ENCODE measurements around the gene AKAP11. TPM values are rescaled to one million over a fixed set of nuclear protein-coding genes. Genes with fewer than 3 reads are reported as not detected.

AKAP11 gene
- total and polyA plus RNA-seq, 9 of the 15 experiments (the other 6 are each of a cell fraction or from before 2014, with no cell fraction given), result 2.2 to 31.3 (median 10.9) TPM

GRCh38 chr13:42333613-42334328, 61.8 kb downstream of the AKAP11 start (continued):
- TF ChIP-seq, protein P1, sequence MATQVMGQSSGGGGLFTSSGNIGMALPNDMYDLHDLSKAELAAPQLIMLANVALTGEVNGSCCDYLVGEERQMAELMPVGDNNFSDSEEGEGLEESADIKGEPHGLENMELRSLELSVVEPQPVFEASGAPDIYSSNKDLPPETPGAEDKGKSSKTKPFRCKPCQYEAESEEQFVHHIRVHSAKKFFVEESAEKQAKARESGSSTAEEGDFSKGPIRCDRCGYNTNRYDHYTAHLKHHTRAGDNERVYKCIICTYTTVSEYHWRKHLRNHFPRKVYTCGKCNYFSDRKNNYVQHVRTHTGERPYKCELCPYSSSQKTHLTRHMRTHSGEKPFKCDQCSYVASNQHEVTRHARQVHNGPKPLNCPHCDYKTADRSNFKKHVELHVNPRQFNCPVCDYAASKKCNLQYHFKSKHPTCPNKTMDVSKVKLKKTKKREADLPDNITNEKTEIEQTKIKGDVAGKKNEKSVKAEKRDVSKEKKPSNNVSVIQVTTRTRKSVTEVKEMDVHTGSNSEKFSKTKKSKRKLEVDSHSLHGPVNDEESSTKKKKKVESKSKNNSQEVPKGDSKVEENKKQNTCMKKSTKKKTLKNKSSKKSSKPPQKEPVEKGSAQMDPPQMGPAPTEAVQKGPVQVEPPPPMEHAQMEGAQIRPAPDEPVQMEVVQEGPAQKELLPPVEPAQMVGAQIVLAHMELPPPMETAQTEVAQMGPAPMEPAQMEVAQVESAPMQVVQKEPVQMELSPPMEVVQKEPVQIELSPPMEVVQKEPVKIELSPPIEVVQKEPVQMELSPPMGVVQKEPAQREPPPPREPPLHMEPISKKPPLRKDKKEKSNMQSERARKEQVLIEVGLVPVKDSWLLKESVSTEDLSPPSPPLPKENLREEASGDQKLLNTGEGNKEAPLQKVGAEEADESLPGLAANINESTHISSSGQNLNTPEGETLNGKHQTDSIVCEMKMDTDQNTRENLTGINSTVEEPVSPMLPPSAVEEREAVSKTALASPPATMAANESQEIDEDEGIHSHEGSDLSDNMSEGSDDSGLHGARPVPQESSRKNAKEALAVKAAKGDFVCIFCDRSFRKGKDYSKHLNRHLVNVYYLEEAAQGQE (IDR thresholded peaks at IDR 0.05; ENCODE audit: borderline replicate concordance), result peak; percentile 21; the same call in 1 of the 2 replicates
- TF ChIP-seq, protein P1 (CRISPR knock-in tag; IDR thresholded peaks at IDR 0.05; ENCODE audit: low read depth), result no peak
- TF ChIP-seq ELF4 (CRISPR knock-in tag; IDR thresholded peaks at IDR 0.05) (no peak), NFIC (IDR thresholded peaks at IDR 0.05) (peak; percentile 47; the same call in 1 of the 2 replicates), SMC3 (conservative IDR thresholded peaks at IDR 0.05; ENCODE audit: insufficient read depth, low read depth, low read length) (peak; percentile 26; the same call in 1 of the 2 replicates), CTCF (IDR thresholded peaks at IDR 0.05 in 2 of 3, conservative IDR thresholded peaks at IDR 0.05 in 1 of 3; ENCODE audit: insufficient read depth in 2 of 3, low read depth in 1 of 3, low read length in 3 of 3) (peak; percentile 30 to 54 (median 50); a peak in 4 of 6 replicates)

Measured in K562 (cell line).